Ovary (tissue), 9 donors: ENCODE results near the gene DHX8. TPM values are rescaled to one million over a fixed set of nuclear protein-coding genes. Genes with fewer than 3 reads are reported as not detected.
"Not testable (repeated sequence)": the region's sequence is repeated elsewhere in the genome, so short reads cannot be mapped to it uniquely, and the experiment has no call there.

Source experiments
- DNase-seq, 5 donors: peaks; one replicate each; pipeline ENCODE4 v3.0.0-alpha.2; 2019 to 2020
- H3K27ac ChIP-seq, 2 donors: fragments of 200-600 bp; one replicate each; pipeline versions ENCODE4 v1.5.1 to v1.8.0; 2019 to 2022
- H3K27me3 ChIP-seq: fragments of 200-600 bp; one replicate; pipeline ENCODE4 v1.8.0; 2022
- H3K36me3 ChIP-seq: fragments of 200-600 bp; sonication (generic); one replicate; pipeline ENCODE4 v1.5.1; 2019
- H3K4me1 ChIP-seq: one replicate; pipeline ENCODE4 v1.8.1; 2013; ENCODE audit warnings: mild to moderate bottlenecking, moderate library complexity; ENCODE audit not compliant: insufficient read depth
- H3K4me3 ChIP-seq: fragments of 200-600 bp; sonication (generic); one replicate; pipeline ENCODE4 v1.5.1; 2017
- H3K9me3 ChIP-seq, 2 donors: fragments of 200-600 bp in 1 of 2; sonication (generic) in 1 of 2; one replicate each; pipeline versions ENCODE4 v1.5.1 to v1.8.1; 2013 to 2019; ENCODE audit warnings: mild to moderate bottlenecking in 1 of 2, moderate library complexity in 1 of 2
- CTCF ChIP-seq, 3 donors: fragments of 450-650 bp in 2 of 3; fragments of 200-600 bp in 1 of 3; IDR thresholded peaks; one replicate each; pipeline versions ENCODE4 v1.5.1 to v1.8.0; 2016 to 2022; ENCODE audit warnings: antibody characterized with exemption in 3 of 3, mild to moderate bottlenecking in 1 of 3
- EP300 ChIP-seq: sonication (generic); formaldehyde crosslinking; IDR thresholded peaks from one replicate; pipeline ENCODE4 v1.6.1; 2017; ENCODE audit warnings: antibody characterized with exemption
- POLR2A ChIP-seq: fragments of 450-650 bp; IDR thresholded peaks from one replicate; pipeline ENCODE4 v1.6.1; 2017; ENCODE audit warnings: antibody characterized with exemption, mild to moderate bottlenecking, moderate library complexity
- WGBS, 3 donors: extraction: QIAGEN DNeasy Blood & Tissue Kit in 1 of 3; methylation state at CpG; one replicate each; pipeline versions ENCODE4 v1.1.5 to v1.1.7; 2013 to 2017; 5-methylcytosine and 5-hydroxymethylcytosine counted together
- intact Hi-C, 4 donors: fragments of 100-400 bp; cut with DNase I; formaldehyde crosslinking; loops; one replicate each; pipeline versions ENCODE4 v1.11.0 to v1.15.1; 2022 to 2023
- polyA plus RNA-seq, 2 donors: library from polyadenylated mRNA; stranded (reverse); fragments of 200-250 nt in 1 of 2; fragments of 350-450 nt in 1 of 2; fragmentation: Illumina TruSeq in 1 of 2; extraction: RNeasy Lipid Tissue Mini Kit (QIAGEN cat#74804) in 1 of 2; gene quantifications; one replicate each; pipeline ENCODE4 v1.2.3, GENCODE V29; 2013 to 2014
- total RNA-seq, 7 donors: library from RNA; depleted of rRNA in 2 of 7; stranded (reverse); fragments of >200 nt in 2 of 7; fragmentation: NEBNext Ultra II Directional in 3 of 7; extraction: Animal tissue kit (Norgen Biotek cat#: 25700) in 3 of 7; gene quantifications; one replicate each; pipeline versions ENCODE4 v1.1.0 to v1.2.4, GENCODE V29; 2016 to 2023
- donor health status: DM: no; HTN: no; CAD: no; lungs with moderate emphysema.
- donor health status: DM: no; HTN: no; CAD: no.
- donor health status: Bipolar disorder and iron deficiency.
- donor health status: DM: yes; HTN: yes; CAD: no.
- donor health status: DM: no; HTN: no; CAD: no.
- donor health status: DM: yes; HTN: yes; CAD: no.

The DHX8 gene
- total and polyA plus RNA-seq, 9 donors = 14.6 to 55.1 (median 37.1) TPM

GRCh38 chr17:43471585-43472160, 12.1 kb upstream of the DHX8 start:
- intact Hi-C loops = no loop called here
- H3K27ac ChIP-seq = no peak overlapping the region
- no peak overlapping the region for H3K4me3 ChIP-seq
- no peaks in the 10 kb centered on the region for H3K9me3 ChIP-seq
- 84 to 94% (median 87%) methylated on average over 2 of the region's 2 CpGs for WGBS, 3 donors
- peaks cover 2% of the 10 kb centered on the region for H3K4me1 ChIP-seq
- H3K27me3 ChIP-seq = no peaks in the 10 kb centered on the region
- no peaks in the 10 kb centered on the region for H3K36me3 ChIP-seq
- no peak for DNase-seq
- TF ChIP-seq POLR2A (no peak), CTCF (IDR thresholded peaks at IDR 0.05) (no peak), EP300 (no peak)

DNA sequence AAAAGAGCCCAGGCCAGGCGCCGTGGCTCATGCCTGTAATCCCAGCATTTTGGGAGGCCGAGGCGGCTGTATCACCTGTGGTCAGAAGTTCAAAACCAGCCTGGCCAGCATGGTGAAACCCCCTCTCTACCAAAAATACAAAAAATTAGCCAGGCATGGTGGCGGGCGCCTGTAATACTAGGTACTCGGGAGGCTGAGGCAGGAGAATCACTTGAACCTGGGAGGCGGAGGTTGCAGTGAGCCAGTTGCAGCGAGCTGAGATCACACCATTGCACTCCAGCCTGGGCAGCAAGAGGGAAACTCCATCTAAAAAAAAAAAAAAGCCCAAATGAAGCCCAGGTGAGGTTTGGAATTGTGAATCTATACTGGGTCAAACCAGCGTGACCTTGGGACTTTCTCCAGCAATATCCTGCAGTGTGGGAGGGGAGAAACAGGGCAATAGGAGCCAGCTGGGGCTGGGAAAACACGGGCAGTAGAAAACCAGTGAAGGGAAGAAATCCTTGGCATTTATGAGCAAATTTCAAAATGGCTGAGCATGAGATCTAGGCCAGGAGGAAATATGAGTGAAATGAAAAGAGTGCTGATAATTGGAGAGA, 8.2 kb upstream of the DHX8 start:
- Histone ChIP-seq H3K4me1 (no peaks in the 10 kb centered on the region), H3K27me3 (no peaks in the 10 kb centered on the region), H3K27ac (no peak overlapping the region), H3K36me3 (no peaks in the 10 kb centered on the region), H3K4me3 (no peak overlapping the region), H3K9me3 (no peaks in the 10 kb centered on the region)
- WGBS, 3 donors = 86 to 87% (median 86%) methylated on average over 11 of the region's 11 CpGs
- intact Hi-C loops = no loop called here
- DNase-seq = no peak
- no peak for TF ChIP-seq EP300

GRCh38 chr17:43476306-43476705, 7.5 kb upstream of the DHX8 start:
- DNase-seq, H3K4me3 ChIP-seq, H3K27ac ChIP-seq, intact Hi-C loops, H3K9me3 ChIP-seq, H3K4me1 ChIP-seq, H3K36me3 ChIP-seq, H3K27me3 ChIP-seq: not testable (repeated sequence)
- 83 to 94% (median 88%) methylated on average over 9 of the region's 9 CpGs for WGBS, 3 donors

GRCh38 chr17:43477832-43478634, 5.7 kb upstream of the DHX8 start:
- TF ChIP-seq POLR2A (no peak), CTCF (IDR thresholded peaks at IDR 0.05) (no peak), EP300 (no peak)
- H3K4me1 ChIP-seq = peaks cover 5% of the 10 kb centered on the region
- no peaks in the 10 kb centered on the region for H3K27me3 ChIP-seq
- no peaks in the 10 kb centered on the region for H3K36me3 ChIP-seq
- intact Hi-C loops = no loop called here
- 62 to 72% (median 70%) methylated on average over 9 of the region's 9 CpGs for WGBS, 3 donors
- no peaks in the 10 kb centered on the region for H3K9me3 ChIP-seq
- no peak overlapping the region for H3K4me3 ChIP-seq
- H3K27ac ChIP-seq = no peak overlapping the region
- no peak for DNase-seq

DNA sequence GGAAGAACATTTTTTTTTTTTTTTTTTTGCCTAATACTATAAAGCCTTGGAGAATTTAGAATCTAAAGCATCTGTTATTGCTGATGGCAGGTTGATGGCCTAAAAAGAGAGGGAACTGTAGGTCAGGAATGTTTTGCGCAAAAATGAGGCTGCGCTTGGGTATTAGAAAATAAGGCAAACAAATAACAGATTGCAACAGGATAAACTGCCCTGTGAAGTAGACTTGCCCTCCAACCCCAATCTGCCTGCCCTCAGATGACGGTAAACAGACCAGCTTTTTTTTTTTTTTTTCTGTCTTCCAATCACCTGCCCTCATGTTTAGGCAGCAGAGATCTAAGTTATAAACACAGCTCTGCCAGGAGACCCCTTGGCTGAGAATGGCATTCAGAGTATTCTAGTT, 3.8 kb upstream of the DHX8 start:
- Histone ChIP-seq H3K4me1 (peaks cover 8% of the 10 kb centered on the region), H3K9me3 (no peaks in the 10 kb centered on the region), H3K27ac (no peak overlapping the region), H3K27me3 (no peaks in the 10 kb centered on the region), H3K4me3 (no peak overlapping the region), H3K36me3 (no peaks in the 10 kb centered on the region)
- intact Hi-C loops = no loop called here
- no peak for DNase-seq
- WGBS, 3 donors = 97 to 98% (median 98%) methylated on average over 3 of the region's 3 CpGs
- TF ChIP-seq EP300 = no peak
- no peak for TF ChIP-seq POLR2A
- TF ChIP-seq CTCF (IDR thresholded peaks at IDR 0.05) = no peak
